G401.6 (cell line): ENCODE results near the gene DDX52.
"Not testable (repeated sequence)": the region's sequence is repeated elsewhere in the genome, so short reads cannot be mapped to it uniquely, and the experiment has no call there.

ENCODE experiments used
- FAIRE-seq: peaks from 2 replicates; lab custom pipeline; 2012; peaks lifted over from hg19 to GRCh38; lab: Jason Lieb, UNC

DDX52 gene

DNA sequence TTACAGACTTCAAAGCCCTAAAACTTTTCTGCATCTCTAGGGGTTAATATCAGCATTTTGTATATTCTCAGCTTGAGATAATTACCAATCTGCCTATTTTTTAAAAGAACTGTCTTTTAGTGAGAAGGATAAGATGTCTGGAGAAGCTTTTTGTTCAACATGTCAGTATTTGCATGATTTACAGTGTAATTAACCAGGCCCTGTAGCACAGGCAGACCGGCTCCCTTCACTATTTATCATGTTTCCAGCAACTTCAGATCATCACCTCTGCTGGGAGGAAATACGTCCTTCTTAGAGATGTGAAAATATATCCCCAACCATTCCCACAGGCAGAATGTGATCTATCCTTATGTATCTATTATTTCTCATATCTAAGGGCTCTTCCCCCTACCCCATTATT is 8.6 kb upstream of the DDX52 start:
- FAIRE-seq = no peak

DNA sequence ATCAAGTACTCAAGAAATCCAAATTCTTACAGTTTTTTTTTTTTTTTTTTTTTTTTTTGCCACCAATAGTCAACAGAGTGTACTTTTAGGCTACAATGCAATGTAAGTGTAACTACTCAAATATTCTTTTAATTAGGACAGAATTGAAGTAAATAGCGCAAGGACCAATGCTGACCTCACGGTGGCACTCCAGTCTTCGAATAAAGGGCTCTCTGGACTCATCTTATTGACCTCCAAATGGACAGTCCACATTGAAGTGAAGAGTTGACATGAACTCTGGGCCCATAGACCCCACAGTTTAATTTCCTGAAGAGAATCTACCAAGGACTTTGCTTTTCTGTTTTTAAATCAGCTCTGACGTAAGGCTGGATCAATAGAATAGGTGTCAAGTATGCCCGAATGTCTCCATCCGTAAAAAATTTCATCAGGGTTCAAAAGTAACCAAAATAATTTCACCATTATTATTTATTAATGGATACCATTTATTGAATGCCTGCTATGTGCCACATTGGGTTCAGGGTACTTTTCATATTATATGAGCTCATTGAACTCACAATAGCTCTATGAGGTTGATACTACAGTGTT is 7.3 kb upstream of the DDX52 start:
- FAIRE-seq = no peak

DNA sequence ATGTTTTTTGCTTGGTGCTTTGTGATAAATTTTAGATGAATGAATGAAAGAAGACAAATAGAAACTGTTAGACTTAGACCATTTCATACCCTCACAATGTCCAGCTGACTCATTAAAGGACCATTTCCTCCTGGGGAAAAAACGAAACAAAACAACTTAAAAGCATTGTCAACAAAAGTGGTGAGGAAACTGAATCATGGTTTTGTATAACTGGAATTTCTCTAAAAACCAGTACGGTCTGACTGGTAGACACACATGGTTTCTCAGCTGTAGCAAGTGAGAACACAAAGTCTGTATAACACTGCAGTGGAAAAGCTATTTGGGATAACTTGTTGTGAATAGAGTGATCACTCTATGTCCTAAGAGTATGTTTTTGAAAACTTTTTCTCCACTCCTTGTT is 5.3 kb upstream of the DDX52 start:
- FAIRE-seq = no peak

DNA sequence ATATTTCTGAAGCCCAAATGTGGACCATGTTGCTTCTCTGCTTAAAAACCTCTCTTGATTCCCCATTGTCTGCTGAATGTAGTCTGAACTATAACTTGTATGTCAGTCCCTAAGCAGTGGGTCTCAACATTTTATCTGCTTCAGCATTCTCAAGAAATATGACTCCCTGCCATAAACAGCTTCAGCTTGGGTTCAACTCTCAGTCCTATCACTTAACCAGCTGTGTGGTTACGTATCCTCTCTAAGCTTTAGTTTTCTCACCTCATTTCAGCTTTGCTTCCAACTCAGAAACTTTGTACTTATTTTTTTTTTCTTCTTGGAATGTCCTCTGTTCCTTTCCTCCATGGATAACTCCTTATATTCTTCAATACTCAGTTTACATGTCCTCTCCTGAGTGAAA is 4.6 kb upstream of the DDX52 start:
- FAIRE-seq = no peak

DNA sequence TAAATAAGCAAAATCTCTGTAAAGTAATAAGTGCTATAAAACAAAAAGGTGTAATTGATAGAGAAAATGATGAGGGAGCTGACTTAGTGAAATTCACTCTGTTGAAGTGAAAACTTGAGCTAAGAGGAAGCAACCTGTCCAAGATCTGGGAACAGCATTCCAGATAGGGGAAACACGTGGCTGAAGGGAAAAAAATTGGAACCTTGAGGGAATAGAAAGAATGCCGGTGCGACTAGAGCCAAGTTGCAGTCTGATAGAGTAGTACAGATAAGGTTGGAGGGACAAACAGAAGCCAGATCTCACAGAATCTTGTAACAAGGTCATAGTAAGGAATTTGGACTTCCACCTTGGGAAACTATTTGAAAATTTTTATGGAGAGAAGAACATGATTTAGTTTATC is 623 bp upstream of the DDX52 start:
- FAIRE-seq = no peak

DNA sequence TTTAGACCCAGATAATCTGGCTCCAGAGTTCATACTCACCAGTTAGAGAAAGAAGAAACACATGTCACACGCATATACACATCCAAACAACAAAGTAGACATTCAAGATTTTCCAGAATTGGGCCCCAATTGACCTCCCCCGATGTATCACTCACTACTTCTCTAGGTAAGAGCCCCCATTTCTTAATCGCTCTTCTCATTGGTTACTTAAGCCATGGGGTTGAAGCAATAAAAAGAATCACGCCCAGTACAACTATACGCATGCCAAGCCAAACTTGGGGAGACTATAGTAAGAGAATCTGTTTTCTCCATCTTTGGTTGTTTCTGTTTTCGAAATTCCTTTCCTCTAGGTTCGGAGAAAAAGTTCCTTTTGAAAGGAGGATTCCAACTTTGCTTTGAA is 565 bp downstream of the DDX52 start:
- no peak for FAIRE-seq

DNA sequence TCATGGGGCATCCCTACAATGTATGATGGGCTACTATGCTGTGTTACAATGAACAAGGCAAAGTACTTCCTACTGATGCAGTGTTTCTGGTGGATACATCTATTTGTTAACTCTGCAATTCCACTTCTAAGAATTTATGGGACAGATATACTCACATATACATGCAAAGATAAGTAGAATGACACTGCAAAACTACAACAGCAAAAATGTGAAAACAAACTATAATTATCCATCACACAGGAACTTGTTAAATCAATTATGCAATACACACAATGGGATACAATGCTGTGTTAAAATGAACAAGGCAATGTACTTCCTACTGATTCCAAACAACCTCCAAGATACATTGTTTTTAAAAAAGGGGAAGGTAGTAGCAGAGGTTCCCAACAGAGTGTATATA is 3.2 kb downstream of the DDX52 start:
- no peak for FAIRE-seq

DNA sequence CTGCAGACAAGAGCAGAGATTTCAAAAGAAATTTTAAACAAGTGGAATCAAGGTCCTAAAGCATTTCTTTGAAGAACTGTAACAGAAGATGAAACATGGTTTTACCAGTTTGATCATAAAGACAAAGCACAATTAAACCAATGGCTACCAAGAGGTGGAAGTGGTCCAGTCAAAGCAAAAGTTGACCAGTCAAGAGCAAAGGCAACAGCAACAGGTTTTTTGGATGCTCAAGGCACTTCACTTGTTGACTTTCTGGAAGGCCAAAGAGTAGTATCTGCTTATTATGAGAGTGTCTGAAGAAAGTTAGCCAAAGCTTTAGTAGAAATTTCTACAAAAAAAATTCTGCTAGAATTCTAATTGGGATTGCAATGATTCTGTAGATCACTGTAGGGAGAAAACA is 5.3 kb downstream of the DDX52 start:
- no peak for FAIRE-seq

DNA sequence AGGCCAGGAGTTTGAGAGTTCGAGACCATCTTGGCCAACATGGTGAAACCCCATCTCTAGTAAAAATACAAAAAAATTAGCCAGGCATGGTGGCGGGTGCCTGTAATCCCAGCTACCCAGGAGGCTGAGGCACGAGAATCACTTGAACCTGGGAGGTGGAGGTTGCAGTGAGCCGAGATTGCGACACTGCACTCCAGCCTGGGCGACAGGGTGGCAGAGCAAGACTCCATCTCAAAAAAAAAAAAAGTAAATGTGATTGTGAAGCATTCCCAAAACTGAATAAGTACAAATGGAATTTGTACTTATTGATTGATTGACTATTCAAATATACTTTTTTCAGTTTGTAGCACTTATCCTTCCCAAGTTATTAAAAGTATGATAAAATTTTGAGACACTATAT is 26.8 kb downstream of the DDX52 start:
- FAIRE-seq = not testable (repeated sequence)

DNA sequence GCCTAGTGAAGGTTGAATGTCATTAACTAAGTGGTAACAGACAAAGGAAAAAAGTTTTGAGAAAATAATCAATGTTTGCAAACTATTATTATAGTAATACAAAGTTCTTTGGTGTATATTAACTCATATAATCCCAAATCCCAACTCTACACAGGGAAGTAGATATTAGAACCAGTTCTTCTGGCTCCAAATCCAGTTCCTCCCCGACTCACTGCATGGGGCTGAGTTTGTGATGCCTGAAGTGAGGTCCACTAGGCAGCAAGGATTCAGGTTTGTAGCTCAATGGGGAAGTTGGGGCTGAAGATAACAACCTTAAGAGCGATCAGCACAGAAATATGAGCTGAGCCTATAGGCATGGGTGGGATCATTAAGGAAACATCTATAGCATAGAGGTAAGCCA is 28.4 kb downstream of the DDX52 start:
- FAIRE-seq = no peak

DNA sequence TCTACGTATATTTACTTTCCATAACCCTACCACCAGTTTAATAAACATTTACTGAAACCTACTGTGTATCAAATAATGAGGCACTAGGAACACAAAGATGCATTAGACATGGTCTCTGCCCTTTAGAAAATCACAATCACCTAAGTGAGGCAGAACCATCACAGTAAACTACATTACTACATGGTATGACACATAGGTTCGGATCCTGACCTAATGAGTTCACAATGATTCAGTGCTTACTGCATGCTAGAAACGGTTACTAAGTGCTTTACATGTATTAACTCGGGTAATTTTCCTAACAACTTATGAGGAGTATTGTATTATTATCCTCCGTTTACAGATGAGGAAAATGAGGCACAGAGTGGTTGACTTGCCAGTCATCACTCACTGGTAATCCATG is 28.9 kb downstream of the DDX52 start:
- no peak for FAIRE-seq

DNA sequence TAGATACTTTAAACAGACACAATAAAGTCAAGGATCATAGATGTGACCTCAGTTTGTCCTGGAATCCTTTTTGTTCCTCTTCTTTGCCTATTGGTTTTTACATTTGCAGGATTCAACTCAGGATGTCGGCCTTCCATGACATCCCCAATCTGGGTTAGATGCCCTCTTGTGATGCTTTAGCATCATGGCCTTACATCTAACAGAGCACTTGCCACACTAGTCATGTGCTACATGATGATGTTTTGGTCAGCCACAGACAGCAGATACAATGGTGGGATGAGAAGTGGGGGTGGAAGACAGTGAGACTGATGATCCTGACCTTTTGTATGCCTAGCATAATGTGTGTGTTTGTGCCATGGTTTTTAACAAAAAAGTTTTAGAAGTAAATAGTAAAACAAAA is 32.3 kb downstream of the DDX52 start:
- FAIRE-seq = no peak

DNA sequence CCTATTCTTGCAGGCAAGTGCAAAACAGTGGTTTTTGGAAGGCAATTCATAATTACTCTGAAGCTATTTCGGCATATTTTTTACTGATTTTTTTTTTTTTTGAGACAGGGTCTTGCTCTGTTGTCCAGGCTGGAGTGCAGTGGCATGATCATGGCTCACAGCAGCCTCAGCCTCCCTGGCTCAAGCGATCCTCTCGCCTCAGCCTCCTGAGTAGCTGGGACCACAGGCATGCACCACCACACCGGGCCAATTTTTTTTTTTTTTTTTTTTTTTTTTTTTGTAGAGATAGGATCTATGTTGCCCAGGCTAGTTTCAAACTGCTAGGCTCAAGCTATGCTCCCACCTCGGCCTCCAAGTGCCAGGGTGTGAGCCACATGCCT is 33.2 kb downstream of the DDX52 start:
- FAIRE-seq = not testable (repeated sequence)

DNA sequence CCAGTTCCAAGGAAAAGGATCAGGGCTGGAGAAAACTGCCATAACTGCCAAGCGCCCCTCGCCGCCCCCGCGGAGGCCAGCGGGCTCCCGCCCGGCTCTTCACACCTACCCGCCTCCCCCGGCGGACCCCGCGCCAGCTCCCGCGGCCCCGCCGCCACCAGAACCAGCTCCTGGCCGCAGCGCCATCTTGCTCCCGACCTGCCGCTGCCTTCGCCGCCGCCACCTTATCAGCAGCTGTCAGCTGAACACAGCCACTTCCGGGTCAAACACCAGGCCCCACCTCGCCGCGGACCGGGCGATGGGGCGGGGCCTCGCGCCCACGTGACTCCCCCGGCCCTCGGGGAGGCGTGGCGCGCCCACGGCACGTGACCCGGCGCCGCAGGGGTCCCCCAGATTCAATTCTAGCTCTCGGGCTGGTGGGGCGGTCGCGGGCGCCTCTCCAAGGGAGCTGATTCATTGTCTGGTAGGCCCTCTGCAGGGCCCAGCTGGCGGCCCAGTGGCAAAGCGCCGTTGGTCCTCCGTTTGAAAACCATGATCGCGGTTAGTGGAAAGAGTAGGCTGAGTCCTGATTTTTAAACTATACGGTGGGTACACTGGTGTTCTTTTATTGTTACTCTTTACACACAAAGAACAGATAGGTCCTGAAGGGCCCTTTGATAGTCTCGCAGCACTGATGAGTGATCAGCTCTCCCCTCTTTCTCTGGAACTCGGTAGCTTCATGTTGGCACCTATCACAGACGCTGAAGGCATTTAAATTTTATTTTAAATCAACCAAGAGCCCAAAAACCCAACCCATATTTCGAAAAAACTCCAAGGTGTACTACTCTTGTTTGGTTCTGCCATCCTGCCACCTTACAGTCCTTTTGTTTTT is 33.8 kb downstream of the DDX52 start, which contains the start of gene SYNRG:
Gene SYNRG, minus strand, starts transcription at position 249 of the 871 bp plus-strand sequence. Its CDS starts 63 bp downstream, at position 186.
- no peak for FAIRE-seq

DNA sequence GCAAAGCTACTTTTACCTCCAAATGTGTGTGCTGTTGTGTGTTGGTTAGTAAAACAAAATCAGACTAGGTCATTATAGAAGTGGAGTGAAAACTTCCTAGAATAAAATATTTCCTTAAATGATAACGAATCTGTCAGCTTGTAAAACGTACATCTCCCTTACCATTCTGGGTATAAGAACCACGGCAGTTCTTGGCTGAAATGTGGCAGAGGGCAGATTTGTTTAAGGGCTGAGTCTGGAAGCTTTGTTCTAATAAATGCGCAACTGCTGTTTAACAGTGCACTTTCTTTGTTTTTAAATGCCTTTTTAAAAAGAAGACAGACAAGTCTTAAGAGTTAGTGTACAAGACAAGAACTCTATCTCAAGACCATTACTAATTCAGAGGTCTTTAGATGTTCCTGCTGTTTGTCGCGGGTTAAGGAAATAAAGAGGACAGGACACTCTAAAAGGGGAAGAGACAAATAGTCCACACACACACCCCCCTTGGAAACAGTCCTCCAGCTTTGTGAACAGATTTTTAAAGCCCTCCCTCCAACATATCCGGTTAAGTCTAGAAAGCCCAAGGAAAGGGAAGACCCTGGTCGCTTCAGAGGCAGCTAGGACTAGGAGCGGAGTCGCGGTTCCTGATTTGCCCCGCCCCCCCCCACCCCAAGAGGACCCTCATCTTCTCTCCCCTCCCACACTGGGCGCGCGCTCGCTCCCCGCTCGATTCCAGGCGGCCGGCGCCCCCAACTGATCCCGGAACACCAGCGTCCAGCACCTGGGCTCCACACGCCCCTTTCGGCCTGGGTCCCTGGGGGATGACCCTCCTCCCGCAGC is 34.7 kb downstream of the DDX52 start:
- no peak for FAIRE-seq

DNA sequence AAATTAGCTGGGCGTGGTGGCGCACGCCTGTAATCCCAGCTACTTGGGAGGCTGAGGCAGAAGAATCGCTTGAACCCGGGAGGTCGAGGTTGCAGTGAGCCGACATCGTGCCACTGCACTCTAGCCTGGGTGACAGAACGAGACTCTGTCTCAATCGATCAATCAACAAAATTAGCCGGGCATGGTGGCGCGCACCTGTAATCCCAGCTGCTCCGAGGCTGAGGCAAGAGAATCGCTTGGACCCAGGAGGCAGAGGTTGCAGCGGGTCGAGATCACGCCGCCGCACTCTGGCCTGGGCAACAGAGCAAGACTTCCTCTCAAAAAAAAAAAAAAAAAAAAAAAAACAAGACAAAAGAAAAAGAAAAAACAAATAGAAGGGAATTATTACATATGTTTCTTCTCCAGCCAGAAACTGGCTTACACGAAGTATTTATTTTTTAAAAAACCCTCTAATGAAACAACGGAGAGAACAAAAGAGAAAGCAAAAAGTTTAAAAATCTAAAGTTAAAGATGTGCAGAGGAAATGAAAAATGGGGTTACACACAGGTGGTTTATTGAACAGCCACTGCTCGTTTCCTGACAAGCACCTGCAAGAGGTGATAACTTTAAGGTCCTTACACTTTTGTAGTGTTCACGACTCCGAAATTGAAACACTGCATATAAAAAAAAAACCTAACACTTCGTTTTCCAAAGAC is 35.5 kb downstream of the DDX52 start:
- FAIRE-seq = no peak

DNA sequence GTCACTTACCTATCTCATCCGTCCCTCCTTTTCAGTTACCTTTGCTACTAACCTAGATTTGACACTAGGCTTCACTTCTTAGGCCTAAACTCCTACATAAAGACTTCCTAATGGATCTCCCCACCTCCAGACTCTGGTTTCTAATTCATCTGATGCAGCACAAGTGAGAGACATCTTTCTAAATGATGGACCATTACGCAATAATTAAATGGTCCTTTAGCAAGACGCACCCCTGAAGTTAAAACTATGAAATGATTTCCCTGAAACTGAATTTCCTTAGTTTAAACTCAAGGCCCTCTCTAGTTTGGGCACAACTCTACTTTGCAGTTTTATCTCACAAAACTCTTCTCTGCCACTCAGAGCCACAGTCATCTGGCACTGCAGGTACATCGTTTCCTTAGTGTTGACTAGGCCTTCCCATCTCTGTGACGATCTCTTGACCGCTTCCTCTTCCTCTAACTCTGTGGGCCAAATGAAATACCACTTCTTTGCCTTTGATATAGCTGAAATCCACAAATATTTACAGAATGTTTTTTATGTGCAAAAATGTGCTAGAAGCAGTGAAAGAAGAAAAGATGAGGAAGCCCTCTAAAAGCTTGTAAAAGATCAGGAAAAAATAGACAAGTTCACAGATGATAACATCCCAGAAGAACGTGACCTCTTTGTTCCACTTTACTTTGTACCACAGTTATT is 37.3 kb downstream of the DDX52 start:
- no peak for FAIRE-seq

DNA sequence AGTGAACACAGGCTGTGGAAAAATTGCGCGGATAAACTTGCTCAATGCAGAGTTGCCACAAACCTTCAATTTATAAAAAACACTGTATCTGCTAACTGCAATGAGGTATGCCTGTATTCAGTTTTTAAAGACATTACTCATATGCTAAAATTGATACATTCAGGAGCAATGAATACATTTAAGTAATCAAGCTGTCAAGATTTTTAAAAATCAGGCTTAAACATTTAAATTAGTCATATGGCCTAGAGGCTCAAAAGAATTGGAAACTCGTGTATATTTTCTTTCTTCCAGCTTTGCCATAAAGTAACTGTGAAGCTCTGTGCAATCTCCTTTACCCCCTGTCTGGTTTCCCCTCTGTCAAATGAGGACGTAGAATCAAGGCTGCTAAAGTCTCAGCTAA is 38.2 kb downstream of the DDX52 start:
- no peak for FAIRE-seq

DNA sequence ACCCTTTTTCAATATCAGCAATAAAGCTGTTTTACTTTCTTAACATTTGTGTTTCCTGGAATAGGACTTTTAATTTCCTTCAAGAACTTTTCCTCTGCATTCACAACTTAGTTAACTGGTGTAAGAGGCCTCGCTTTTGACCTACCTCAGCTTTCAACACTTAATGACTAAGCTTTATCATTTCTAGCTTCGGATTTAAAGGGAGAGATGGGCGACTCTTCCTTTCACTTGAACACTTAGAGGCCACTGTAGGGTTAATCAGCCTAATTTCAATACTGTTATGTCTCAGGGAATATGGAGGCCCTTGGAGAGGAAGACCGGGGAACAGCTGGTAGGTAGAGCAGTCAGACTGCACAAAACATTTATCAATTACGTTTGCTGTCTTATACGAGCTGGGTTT is 38.7 kb downstream of the DDX52 start:
- no peak for FAIRE-seq

DNA sequence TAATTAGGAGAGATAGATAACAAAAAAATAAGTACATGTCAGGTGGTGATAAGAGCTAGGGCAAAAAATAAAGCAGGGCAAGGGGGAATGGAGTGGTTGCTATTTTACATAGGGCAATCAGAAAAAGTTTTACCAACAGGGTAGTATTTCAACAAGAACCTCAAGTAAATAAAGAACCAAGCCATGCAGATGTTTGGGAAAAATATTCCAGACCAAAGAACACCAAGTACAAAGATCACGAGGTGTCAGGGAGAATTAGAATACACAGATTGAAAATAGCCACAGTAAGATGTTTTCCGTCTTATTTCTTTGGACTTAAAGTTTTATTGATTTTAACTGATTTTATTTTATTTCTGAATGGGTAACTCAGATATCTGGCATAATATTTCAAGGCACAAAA is 45.1 kb downstream of the DDX52 start:
- no peak for FAIRE-seq

DNA sequence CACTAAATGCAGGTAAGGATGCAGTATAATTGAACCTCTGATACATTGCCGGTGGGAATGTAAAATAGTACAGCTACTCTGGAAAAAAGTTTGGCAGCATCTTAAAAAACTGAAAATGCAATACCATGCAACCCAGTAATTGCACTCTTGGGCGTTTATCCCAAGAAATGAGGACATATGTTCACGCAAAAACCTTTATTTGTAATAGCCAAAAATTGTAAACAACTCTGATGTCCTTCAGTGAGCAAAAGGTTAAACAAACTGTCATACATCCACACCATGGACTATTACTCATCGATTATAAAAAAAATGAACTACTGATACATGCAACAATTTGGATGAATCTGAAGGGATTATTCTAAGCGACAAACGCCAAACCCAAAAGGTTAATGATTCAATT is 51.0 kb downstream of the DDX52 start:
- FAIRE-seq = no peak

DNA sequence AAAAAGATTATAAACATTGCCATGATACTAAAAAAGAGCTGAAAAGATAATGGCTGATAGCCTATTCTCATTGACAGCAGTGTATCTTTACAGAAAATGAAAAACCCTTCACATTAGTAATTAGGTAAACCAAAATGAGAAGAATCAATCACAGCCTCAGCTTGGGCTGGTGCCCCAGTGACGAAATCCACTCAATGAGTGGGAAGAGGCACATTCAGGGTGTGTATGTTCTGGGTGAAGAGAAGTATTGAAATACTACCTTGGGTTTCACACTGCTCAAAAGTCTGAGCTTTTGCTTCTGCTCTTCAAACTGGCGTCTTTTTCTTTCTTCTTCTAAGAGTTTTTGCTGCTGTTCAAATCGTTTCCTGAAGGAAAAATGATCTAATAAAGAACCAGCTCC is 58.2 kb downstream of the DDX52 start:
- no peak for FAIRE-seq
